ENCODE data around the gene SLC1A2.

GRCh38 chr11:35418282-35419183, 825 bp downstream of the SLC1A2 start:
- TF ChIP-seq CTCF (IDR thresholded peaks at IDR 0.05) (no peak), POLR2A (IDR thresholded peaks at IDR 0.05) (no peak)
